Measurements from ENCODE around the gene ADAM15. TPM values are rescaled to one million over a fixed set of nuclear protein-coding genes. Genes with fewer than 3 reads are reported as not detected.

Gene ADAM15
- total RNA-seq, 1 experiment from 2014 or later, result 41.7 TPM

DNA sequence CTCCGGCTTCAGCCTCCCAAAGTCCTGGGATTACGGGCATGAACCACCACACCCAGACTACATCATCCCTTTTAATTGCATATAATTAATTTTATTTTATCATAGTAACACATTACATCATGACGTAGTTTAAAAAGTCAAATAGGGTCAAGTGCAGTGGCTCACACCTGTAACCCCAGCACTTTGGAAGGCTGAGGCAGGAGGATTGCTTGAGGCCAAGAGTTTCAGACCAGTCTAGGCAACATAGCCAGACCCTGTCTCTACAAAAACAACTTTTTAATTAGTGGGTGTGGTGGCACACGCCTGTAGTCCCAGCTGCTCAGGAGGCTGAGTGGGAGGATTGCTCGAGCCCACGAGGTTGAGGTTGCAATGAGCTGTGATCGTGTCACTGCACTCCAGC, 48.2 kb downstream of the ADAM15 start:
- ATAC-seq (no peak), DNase-seq (ENCODE audit: low read depth, low spot score) (no peak)
- Histone ChIP-seq H3K9me3 (ENCODE audit: control insufficient read depth, insufficient read depth, low read depth, low read length) (no peaks in the 10 kb centered on the region), H3K36me3 (ENCODE audit: control insufficient read depth, insufficient read depth, low read length) (no peaks in the 10 kb centered on the region), H3K4me1 (ENCODE audit: control insufficient read depth, insufficient read depth, low read length) (peaks cover 4% of the 10 kb centered on the region; the same call in 1 of the 2 replicates), H3K27me3 (ENCODE audit: control insufficient read depth, insufficient read depth, low read length) (peaks cover 2% of the 10 kb centered on the region; the same call in 1 of the 2 replicates), H3K27ac (ENCODE audit: low read length) (no peak overlapping the region), H3K4me3 (ENCODE audit: low read depth in 2 of 2, low read length in 2 of 2) (no peak overlapping the region)
- in situ Hi-C loops (cut with HindIII; ENCODE audit: low pct_unique_long_range_greater_than_20kb, low sequenced_read_pairs) (no loop called here), intact Hi-C loops (cut with micrococcal nuclease; ENCODE audit: unreplicated experiment) (no loop called here)
- TF ChIP-seq SIN3A (IDR thresholded peaks at IDR 0.05; ENCODE audit: borderline replicate concordance, insufficient read depth, low read depth, low read length), result no peak
- TF ChIP-seq, protein P1, sequence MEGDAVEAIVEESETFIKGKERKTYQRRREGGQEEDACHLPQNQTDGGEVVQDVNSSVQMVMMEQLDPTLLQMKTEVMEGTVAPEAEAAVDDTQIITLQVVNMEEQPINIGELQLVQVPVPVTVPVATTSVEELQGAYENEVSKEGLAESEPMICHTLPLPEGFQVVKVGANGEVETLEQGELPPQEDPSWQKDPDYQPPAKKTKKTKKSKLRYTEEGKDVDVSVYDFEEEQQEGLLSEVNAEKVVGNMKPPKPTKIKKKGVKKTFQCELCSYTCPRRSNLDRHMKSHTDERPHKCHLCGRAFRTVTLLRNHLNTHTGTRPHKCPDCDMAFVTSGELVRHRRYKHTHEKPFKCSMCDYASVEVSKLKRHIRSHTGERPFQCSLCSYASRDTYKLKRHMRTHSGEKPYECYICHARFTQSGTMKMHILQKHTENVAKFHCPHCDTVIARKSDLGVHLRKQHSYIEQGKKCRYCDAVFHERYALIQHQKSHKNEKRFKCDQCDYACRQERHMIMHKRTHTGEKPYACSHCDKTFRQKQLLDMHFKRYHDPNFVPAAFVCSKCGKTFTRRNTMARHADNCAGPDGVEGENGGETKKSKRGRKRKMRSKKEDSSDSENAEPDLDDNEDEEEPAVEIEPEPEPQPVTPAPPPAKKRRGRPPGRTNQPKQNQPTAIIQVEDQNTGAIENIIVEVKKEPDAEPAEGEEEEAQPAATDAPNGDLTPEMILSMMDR (IDR thresholded peaks at IDR 0.05), result no peak
- no peak for TF ChIP-seq TCF7L2 (IDR thresholded peaks at IDR 0.05; ENCODE audit: low read depth, low read length)
- no peak for TF ChIP-seq POLR2AphosphoS5 (IDR thresholded peaks at IDR 0.05; ENCODE audit: low read depth, low read length)
- TF ChIP-seq, protein P2, sequence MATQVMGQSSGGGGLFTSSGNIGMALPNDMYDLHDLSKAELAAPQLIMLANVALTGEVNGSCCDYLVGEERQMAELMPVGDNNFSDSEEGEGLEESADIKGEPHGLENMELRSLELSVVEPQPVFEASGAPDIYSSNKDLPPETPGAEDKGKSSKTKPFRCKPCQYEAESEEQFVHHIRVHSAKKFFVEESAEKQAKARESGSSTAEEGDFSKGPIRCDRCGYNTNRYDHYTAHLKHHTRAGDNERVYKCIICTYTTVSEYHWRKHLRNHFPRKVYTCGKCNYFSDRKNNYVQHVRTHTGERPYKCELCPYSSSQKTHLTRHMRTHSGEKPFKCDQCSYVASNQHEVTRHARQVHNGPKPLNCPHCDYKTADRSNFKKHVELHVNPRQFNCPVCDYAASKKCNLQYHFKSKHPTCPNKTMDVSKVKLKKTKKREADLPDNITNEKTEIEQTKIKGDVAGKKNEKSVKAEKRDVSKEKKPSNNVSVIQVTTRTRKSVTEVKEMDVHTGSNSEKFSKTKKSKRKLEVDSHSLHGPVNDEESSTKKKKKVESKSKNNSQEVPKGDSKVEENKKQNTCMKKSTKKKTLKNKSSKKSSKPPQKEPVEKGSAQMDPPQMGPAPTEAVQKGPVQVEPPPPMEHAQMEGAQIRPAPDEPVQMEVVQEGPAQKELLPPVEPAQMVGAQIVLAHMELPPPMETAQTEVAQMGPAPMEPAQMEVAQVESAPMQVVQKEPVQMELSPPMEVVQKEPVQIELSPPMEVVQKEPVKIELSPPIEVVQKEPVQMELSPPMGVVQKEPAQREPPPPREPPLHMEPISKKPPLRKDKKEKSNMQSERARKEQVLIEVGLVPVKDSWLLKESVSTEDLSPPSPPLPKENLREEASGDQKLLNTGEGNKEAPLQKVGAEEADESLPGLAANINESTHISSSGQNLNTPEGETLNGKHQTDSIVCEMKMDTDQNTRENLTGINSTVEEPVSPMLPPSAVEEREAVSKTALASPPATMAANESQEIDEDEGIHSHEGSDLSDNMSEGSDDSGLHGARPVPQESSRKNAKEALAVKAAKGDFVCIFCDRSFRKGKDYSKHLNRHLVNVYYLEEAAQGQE (IDR thresholded peaks at IDR 0.05; ENCODE audit: insufficient read depth in 1 of 2, low read depth in 2 of 2, low read length in 1 of 2), result no peak
- BruUV-seq (replicated peaks), result no TSS peak
- ChIA-PET POLR2A (interaction anchor here (0.6 kb wide), 2 partner anchors 10 to 37 kb away, joined by 3 to 5 read pairs; no protein-coding TSS in a partner anchor), CTCF (interaction anchor here (0.6 to 1.0 kb wide), 4 partner anchors 22 to 224 kb away, joined by 3 read pairs; partner anchors contain the start of genes ADAM15 and KRTCAP2)

DNA sequence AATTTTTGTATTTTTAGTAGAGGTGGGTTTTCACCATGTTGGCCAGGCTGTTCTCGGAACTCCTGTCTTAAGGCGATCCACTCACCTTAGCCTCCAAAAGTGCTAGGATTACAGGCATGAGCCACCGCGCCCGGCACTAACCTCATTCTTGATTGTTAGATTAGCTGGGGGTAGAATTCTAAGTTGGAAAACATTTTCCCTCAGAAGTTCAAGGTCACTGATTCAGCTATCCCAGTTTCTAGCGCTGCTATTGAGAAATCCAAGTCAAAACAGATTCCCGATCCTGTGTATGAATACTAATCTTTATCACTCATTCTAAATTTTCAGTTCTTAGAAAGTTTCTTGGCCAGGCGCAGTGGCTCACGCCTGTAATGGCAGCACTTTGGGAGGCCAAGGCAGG, 52.2 kb downstream of the ADAM15 start:
- BruUV-seq (replicated peaks), result no TSS peak
- ChIA-PET POLR2A (no interaction called here), CTCF (no interaction called here)
- intact Hi-C loops (cut with micrococcal nuclease; ENCODE audit: unreplicated experiment) (no loop called here), in situ Hi-C loops (cut with HindIII; ENCODE audit: low pct_unique_long_range_greater_than_20kb, low sequenced_read_pairs) (no loop called here)
- Histone ChIP-seq H3K36me3 (ENCODE audit: control insufficient read depth, insufficient read depth, low read length) (no peaks in the 10 kb centered on the region), H3K27me3 (ENCODE audit: control insufficient read depth, insufficient read depth, low read length) (no peaks in the 10 kb centered on the region), H3K9me3 (ENCODE audit: control insufficient read depth, insufficient read depth, low read depth, low read length) (no peaks in the 10 kb centered on the region), H3K27ac (ENCODE audit: low read length) (no peak overlapping the region), H3K4me1 (ENCODE audit: control insufficient read depth, insufficient read depth, low read length) (no peaks in the 10 kb centered on the region), H3K4me3 (ENCODE audit: low read depth in 2 of 2, low read length in 2 of 2) (no peak overlapping the region)
- DNase-seq (ENCODE audit: low read depth, low spot score) (no peak), ATAC-seq (no peak)
- TF ChIP-seq, protein P1 (IDR thresholded peaks at IDR 0.05), result no peak
- TF ChIP-seq POLR2AphosphoS5 (IDR thresholded peaks at IDR 0.05; ENCODE audit: low read depth, low read length), result no peak
- TF ChIP-seq TCF7L2 (IDR thresholded peaks at IDR 0.05; ENCODE audit: low read depth, low read length), result no peak
- TF ChIP-seq, protein P2 (IDR thresholded peaks at IDR 0.05; ENCODE audit: insufficient read depth in 1 of 2, low read depth in 2 of 2, low read length in 1 of 2), result no peak
- TF ChIP-seq SIN3A (IDR thresholded peaks at IDR 0.05; ENCODE audit: borderline replicate concordance, insufficient read depth, low read depth, low read length), result no peak
